Measurements from ENCODE around the gene ITGA2.

- TF ChIP-seq, protein P1, sequence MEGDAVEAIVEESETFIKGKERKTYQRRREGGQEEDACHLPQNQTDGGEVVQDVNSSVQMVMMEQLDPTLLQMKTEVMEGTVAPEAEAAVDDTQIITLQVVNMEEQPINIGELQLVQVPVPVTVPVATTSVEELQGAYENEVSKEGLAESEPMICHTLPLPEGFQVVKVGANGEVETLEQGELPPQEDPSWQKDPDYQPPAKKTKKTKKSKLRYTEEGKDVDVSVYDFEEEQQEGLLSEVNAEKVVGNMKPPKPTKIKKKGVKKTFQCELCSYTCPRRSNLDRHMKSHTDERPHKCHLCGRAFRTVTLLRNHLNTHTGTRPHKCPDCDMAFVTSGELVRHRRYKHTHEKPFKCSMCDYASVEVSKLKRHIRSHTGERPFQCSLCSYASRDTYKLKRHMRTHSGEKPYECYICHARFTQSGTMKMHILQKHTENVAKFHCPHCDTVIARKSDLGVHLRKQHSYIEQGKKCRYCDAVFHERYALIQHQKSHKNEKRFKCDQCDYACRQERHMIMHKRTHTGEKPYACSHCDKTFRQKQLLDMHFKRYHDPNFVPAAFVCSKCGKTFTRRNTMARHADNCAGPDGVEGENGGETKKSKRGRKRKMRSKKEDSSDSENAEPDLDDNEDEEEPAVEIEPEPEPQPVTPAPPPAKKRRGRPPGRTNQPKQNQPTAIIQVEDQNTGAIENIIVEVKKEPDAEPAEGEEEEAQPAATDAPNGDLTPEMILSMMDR (conservative IDR thresholded peaks at IDR 0.05; ENCODE audit: low read depth, low read length): no peak
- no peak for TF ChIP-seq EZH2 (IDR thresholded peaks at IDR 0.05; ENCODE audit: low read length, unreplicated experiment)
Measured at GRCh38 chr5:52994266-52994665, 5.1 kb downstream of the ITGA2 start.
